Measurements from ENCODE around the gene LENG1. TPM values are rescaled to one million over a fixed set of nuclear protein-coding genes. Genes with fewer than 3 reads are reported as not detected.
A peak's percentile ranks its signal among the peaks of the same experiment; 100 is the strongest.

Gene LENG1
- total RNA-seq, 1 experiment from 2014 or later, result 15.8 TPM

DNA sequence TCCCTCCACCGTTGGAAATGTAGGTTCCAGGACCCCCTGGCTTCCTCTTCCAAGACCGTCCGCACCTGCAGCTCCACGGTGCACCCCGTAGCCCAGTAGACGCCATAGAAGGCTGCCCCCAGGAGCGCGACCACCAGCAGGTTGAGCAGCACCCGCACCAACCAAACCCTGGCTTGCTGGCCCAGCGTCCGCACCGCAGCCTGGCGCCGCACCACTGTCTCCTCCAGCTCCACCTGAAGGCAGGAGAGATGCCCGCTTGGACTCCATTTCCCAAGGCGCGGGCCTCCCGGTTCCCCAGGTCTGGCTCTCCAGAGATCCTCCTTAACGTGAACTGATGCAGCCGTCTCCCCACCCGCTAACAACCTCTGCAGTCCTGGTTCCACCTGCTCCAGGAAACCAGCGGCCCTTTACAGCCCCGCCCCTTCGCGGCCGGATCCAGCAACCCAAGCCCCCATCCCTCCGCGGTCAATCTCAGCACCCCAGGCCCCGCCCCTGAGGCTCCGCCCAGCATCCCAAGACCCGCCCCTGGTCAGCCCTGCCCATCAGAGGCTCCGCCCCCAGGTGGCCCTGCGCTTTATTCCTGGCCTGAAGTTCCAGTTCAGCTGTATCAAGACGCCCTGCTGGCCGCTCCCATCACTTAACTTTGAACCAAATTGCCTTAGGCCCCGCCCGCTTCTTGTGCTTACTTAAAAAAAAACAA lies 5.0 kb upstream of the LENG1 start:
- no peaks in the 10 kb centered on the region for H3K9me3 ChIP-seq (replicated peaks)
- H3K4me1 ChIP-seq (replicated peaks), result peaks cover 12% of the 10 kb centered on the region
- no peak overlapping the region for H3K27ac ChIP-seq
- no peaks in the 10 kb centered on the region for H3K36me3 ChIP-seq
- H3K4me3 ChIP-seq, result no peak overlapping the region
- H3K27me3 ChIP-seq (replicated peaks), result no peaks in the 10 kb centered on the region
- DNase-seq (ENCODE audit: low read depth in 1 of 2, low spot score in 2 of 2), result peak; percentile 31 to 80

GRCh38 chr19:54162884-54163283 lies 3.4 kb upstream of the LENG1 start:
- Histone ChIP-seq H3K4me3 (no peak overlapping the region), H3K36me3 (peaks cover 5% of the 10 kb centered on the region)

GRCh38 chr19:54162241-54162805 lies 2.8 kb upstream of the LENG1 start:
- H3K4me3 ChIP-seq, result peak overlapping the region; percentile 28
- H3K27me3 ChIP-seq (replicated peaks), result no peaks in the 10 kb centered on the region
- H3K36me3 ChIP-seq, result peaks cover 10% of the 10 kb centered on the region
- peaks cover 17% of the 10 kb centered on the region for H3K4me1 ChIP-seq (replicated peaks)
- peak; percentile 76 to 78 for DNase-seq (ENCODE audit: low read depth in 1 of 2, low spot score in 2 of 2)
- no peak overlapping the region for H3K27ac ChIP-seq
- H3K9me3 ChIP-seq (replicated peaks), result no peaks in the 10 kb centered on the region

More at GRCh38 chr19:54162884-54163283, 3.4 kb upstream of the LENG1 start:
- Histone ChIP-seq H3K27ac (no peak overlapping the region), H3K4me1 (replicated peaks) (peaks cover 17% of the 10 kb centered on the region), H3K27me3 (replicated peaks) (no peaks in the 10 kb centered on the region), H3K9me3 (replicated peaks) (no peaks in the 10 kb centered on the region)
- DNase-seq (ENCODE audit: low read depth in 1 of 2, low spot score in 2 of 2), result no peak

DNA sequence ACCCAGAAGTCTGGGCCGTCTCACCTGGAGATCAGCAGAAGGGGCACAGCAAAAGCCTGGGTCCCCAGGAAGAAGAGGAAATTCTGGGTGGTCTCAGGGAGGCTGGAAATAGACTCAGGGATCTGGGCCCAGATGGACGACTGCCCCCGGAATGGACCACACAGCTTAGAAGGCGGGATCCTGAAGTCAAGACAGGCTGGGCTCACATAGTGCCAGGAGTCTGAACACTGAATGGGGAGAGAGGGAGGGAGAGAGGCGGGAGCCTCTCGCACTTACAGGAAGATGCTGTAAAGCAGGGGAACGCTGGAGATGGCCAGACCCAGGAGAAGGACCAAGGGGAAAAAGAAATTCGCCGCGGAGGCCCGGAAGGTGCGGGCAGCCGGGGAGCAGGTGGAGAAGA lies 1.3 kb upstream of the LENG1 start:
- DNase-seq (ENCODE audit: low read depth in 1 of 2, low spot score in 2 of 2), result no peak
- Histone ChIP-seq H3K36me3 (peaks cover 25% of the 10 kb centered on the region), H3K27me3 (replicated peaks) (no peaks in the 10 kb centered on the region), H3K9me3 (replicated peaks) (no peaks in the 10 kb centered on the region), H3K4me3 (peak overlapping the region; percentile 63), H3K4me1 (replicated peaks) (peaks cover 17% of the 10 kb centered on the region), H3K27ac (no peak overlapping the region)

GRCh38 chr19:54160182-54160811 lies 776 bp upstream of the LENG1 start:
- H3K36me3 ChIP-seq, result peaks cover 30% of the 10 kb centered on the region
- H3K9me3 ChIP-seq (replicated peaks), result no peaks in the 10 kb centered on the region
- no peak for DNase-seq (ENCODE audit: low read depth in 1 of 2, low spot score in 2 of 2)
- H3K27ac ChIP-seq, result peak overlapping the region; percentile 68
- peaks cover 17% of the 10 kb centered on the region for H3K4me1 ChIP-seq (replicated peaks)
- no peaks in the 10 kb centered on the region for H3K27me3 ChIP-seq (replicated peaks)
- peak overlapping the region; percentile 63 for H3K4me3 ChIP-seq

- no peak for DNase-seq (ENCODE audit: low read depth in 1 of 2, low spot score in 2 of 2)
- Histone ChIP-seq H3K4me3 (peak overlapping the region; percentile 63), H3K27ac (peak overlapping the region; percentile 83), H3K27me3 (replicated peaks) (no peaks in the 10 kb centered on the region), H3K9me3 (replicated peaks) (no peaks in the 10 kb centered on the region), H3K4me1 (replicated peaks) (peaks cover 17% of the 10 kb centered on the region), H3K36me3 (peaks cover 45% of the 10 kb centered on the region)
Observed at GRCh38 chr19:54158812-54159351, 639 bp downstream of the LENG1 start.

- Histone ChIP-seq H3K27me3 (replicated peaks) (no peaks in the 10 kb centered on the region), H3K9me3 (replicated peaks) (no peaks in the 10 kb centered on the region), H3K27ac (no peak overlapping the region), H3K4me1 (replicated peaks) (peaks cover 17% of the 10 kb centered on the region), H3K4me3 (no peak overlapping the region), H3K36me3 (peaks cover 64% of the 10 kb centered on the region)
- DNase-seq (ENCODE audit: low read depth in 1 of 2, low spot score in 2 of 2), result no peak
Observed at GRCh38 chr19:54156953-54157352, 2.6 kb downstream of the LENG1 start.

- H3K36me3 ChIP-seq, result peaks cover 68% of the 10 kb centered on the region
Observed at GRCh38 chr19:54156490-54156889, 3.0 kb downstream of the LENG1 start.

DNA sequence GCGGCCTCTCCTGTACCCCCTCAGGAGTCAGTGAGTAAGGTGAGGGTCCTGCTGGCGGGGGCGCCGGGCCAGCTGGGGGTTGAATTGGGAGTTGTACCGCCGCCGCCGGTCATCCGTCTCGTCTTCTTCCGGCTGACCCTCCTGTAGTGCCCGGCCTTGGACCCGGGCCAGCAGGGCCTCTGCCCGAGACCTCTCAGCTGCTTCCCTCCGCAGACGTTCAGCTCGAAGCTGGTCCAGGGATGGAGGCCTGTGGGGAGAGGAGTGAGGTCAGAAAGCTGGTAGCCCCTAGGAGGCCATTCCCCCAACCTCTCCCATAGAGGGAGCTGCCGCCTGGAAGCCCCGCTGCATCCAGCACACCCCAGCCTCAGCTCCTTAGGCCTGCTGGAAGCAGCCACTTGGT lies 3.8 kb downstream of the LENG1 start:
- Histone ChIP-seq H3K4me3 (no peak overlapping the region), H3K4me1 (replicated peaks) (peaks cover 14% of the 10 kb centered on the region), H3K36me3 (peaks cover 76% of the 10 kb centered on the region), H3K27ac (no peak overlapping the region), H3K9me3 (replicated peaks) (no peaks in the 10 kb centered on the region), H3K27me3 (replicated peaks) (no peaks in the 10 kb centered on the region)
- DNase-seq (ENCODE audit: low read depth in 1 of 2, low spot score in 2 of 2), result no peak

More at GRCh38 chr19:54156490-54156889, 3.0 kb downstream of the LENG1 start:
- DNase-seq (ENCODE audit: low read depth in 1 of 2, low spot score in 2 of 2), result no peak
- H3K27ac ChIP-seq, result no peak overlapping the region
- no peaks in the 10 kb centered on the region for H3K27me3 ChIP-seq (replicated peaks)
- no peaks in the 10 kb centered on the region for H3K9me3 ChIP-seq (replicated peaks)
- peaks cover 17% of the 10 kb centered on the region for H3K4me1 ChIP-seq (replicated peaks)
- no peak overlapping the region for H3K4me3 ChIP-seq

- peaks cover 8% of the 10 kb centered on the region for H3K4me1 ChIP-seq (replicated peaks)
- DNase-seq (ENCODE audit: low read depth in 1 of 2, low spot score in 2 of 2), result no peak
- H3K4me3 ChIP-seq, result no peak overlapping the region
- no peaks in the 10 kb centered on the region for H3K27me3 ChIP-seq (replicated peaks)
- no peak overlapping the region for H3K27ac ChIP-seq
- no peaks in the 10 kb centered on the region for H3K9me3 ChIP-seq (replicated peaks)
- H3K36me3 ChIP-seq, result peaks cover 86% of the 10 kb centered on the region
Observed at GRCh38 chr19:54154603-54155345, 4.7 kb downstream of the LENG1 start.

GRCh38 chr19:54153731-54154326 lies 5.7 kb downstream of the LENG1 start:
- no peak overlapping the region for H3K27ac ChIP-seq
- no peaks in the 10 kb centered on the region for H3K27me3 ChIP-seq (replicated peaks)
- no peaks in the 10 kb centered on the region for H3K9me3 ChIP-seq (replicated peaks)
- DNase-seq (ENCODE audit: low read depth in 1 of 2, low spot score in 2 of 2), result no peak
- peaks cover 7% of the 10 kb centered on the region for H3K4me1 ChIP-seq (replicated peaks)
- peaks cover 95% of the 10 kb centered on the region for H3K36me3 ChIP-seq
- no peak overlapping the region for H3K4me3 ChIP-seq

GRCh38 chr19:54152878-54153524 lies 6.5 kb downstream of the LENG1 start:
- H3K27me3 ChIP-seq (replicated peaks), result no peaks in the 10 kb centered on the region
- H3K4me3 ChIP-seq, result no peak overlapping the region
- DNase-seq (ENCODE audit: low read depth in 1 of 2, low spot score in 2 of 2), result no peak
- H3K27ac ChIP-seq, result no peak overlapping the region
- H3K36me3 ChIP-seq, result peaks cover 98% of the 10 kb centered on the region
- H3K4me1 ChIP-seq (replicated peaks), result no peaks in the 10 kb centered on the region; the same call in 1 of the 2 replicates
- no peaks in the 10 kb centered on the region for H3K9me3 ChIP-seq (replicated peaks)

DNA sequence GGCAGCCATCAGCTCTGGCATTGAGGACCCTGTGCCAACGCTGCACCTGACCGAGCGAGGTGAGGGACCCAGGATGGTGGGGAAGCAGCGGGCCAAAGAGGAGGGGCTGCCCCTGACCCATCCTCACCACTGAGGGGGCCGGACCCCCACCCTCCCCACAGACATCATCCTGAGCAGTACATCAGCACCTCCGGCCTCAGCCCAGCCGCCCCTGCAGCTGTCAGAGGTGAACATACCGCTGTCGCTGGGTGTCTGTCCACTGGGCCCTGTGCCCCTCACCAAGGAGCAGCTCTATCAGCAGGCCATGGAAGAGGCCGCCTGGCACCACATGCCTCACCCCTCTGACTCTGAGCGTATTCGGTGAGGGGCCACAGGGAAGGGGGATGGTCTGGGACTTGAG lies 7.3 kb downstream of the LENG1 start:
- DNase-seq (ENCODE audit: low read depth in 1 of 2, low spot score in 2 of 2), result no peak
- Histone ChIP-seq H3K27ac (no peak overlapping the region), H3K27me3 (replicated peaks) (no peaks in the 10 kb centered on the region), H3K36me3 (peaks cover 98% of the 10 kb centered on the region), H3K4me1 (replicated peaks) (no peaks in the 10 kb centered on the region), H3K9me3 (replicated peaks) (no peaks in the 10 kb centered on the region), H3K4me3 (no peak overlapping the region)
